Ishikawa (cell line): ENCODE measurements around the gene GALT.

Experiments
- CEBPB ChIP-seq: IDR thresholded peaks from 2 replicates; pipeline ENCODE4 v1.6.1; 2012
- EGR1 ChIP-seq: IDR thresholded peaks from 2 replicates; pipeline ENCODE4 v1.6.1; 2012
- EP300 ChIP-seq: IDR thresholded peaks from 2 replicates; pipeline ENCODE4 v1.6.1; 2012; ENCODE audit warnings: borderline replicate concordance
- MAX ChIP-seq: IDR thresholded peaks from 2 replicates; pipeline ENCODE4 v1.6.1; 2012
- NFIC ChIP-seq: IDR thresholded peaks from 2 replicates; pipeline ENCODE4 v1.6.1; 2012
- REST ChIP-seq: IDR thresholded peaks from 2 replicates; pipeline ENCODE4 v1.6.1; 2012; ENCODE audit warnings: low read depth, mild to moderate bottlenecking
- TAF1 ChIP-seq: IDR thresholded peaks from 2 replicates; pipeline ENCODE4 v1.6.1; 2012; ENCODE audit warnings: low read depth, mild to moderate bottlenecking
- TEAD4 ChIP-seq: IDR thresholded peaks from 2 replicates; pipeline ENCODE4 v1.6.1; 2012

DNA sequence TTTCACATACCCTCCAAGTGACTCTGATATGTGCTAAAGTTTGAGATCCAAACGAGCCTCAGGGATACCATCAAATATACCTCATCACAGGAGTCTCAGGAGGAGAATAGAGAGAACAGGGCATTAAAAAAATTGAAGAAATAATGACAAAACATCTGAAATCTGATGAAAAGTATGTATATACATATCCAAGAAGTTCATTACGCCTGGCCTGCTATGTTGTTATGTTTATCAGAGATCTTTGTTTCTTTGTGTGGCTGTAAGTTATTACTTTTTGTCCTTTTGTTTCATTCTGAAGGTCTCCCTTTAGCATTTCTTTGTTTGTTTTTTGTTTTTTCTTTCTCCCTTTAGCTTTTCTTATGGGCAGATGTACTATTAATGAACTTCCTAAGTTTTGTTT, 47.1 kb downstream of the GALT start:
- TF ChIP-seq EGR1, result no peak
- no peak for TF ChIP-seq TAF1
- no peak for TF ChIP-seq CEBPB
- TF ChIP-seq MAX, result no peak
- no peak for TF ChIP-seq TEAD4
- TF ChIP-seq REST, result no peak
- no peak for TF ChIP-seq EP300
- TF ChIP-seq NFIC, result no peak
